B cell (primary cell): ENCODE data around the gene CHST11.

Experiments used
- CTCF ChIP-seq: fragments of 200-600 bp; IDR thresholded peaks from one replicate; pipeline ENCODE4 v1.8.0; 2022; ENCODE audit warnings: antibody characterized with exemption, mild to moderate bottlenecking
- EZH2 ChIP-seq: IDR thresholded peaks from 2 replicates; pipeline ENCODE4 v1.6.1; 2012; ENCODE audit warnings: borderline replicate concordance, low read depth, mild to moderate bottlenecking, moderate library complexity, low read length; ENCODE audit not compliant: insufficient read depth, poor library complexity, severe bottlenecking

GRCh38 chr12:104577581-104577981 lies 120.8 kb downstream of the CHST11 start:
- TF ChIP-seq EZH2 (no peak), CTCF (no peak)
